Spleen (tissue), 11 donors: ENCODE results near the gene CASP9. TPM values are rescaled to one million over a fixed set of nuclear protein-coding genes. Genes with fewer than 3 reads are reported as not detected.

Source experiments
- DNase-seq: peaks from one replicate; pipeline ENCODE4 v3.0.0-alpha.2; 2020
- H3K27ac ChIP-seq, 8 donors: fragments of 200-600 bp; sonication (generic) in 7 of 8; 1 replicate in 4 of 8; 2 replicates in 4 of 8; pipeline versions ENCODE4 v1.5.0 to v1.8.0; 2016 to 2021; ENCODE audit warnings: inconsistent platforms in 4 of 8, mild to moderate bottlenecking in 4 of 8, moderate library complexity in 1 of 8
- H3K27me3 ChIP-seq, 7 donors: fragments of 200-600 bp; sonication (generic) in 6 of 7; replicated peaks in 1 of 7; 1 replicate in 4 of 7; 2 replicates in 3 of 7; pipeline versions ENCODE4 v1.5.0 to v1.8.0; 2016 to 2021; ENCODE audit warnings: inconsistent platforms in 3 of 7, mild to moderate bottlenecking in 1 of 7
- H3K36me3 ChIP-seq, 6 donors: fragments of 200-600 bp; sonication (generic) in 5 of 6; 1 replicate in 4 of 6; 2 replicates in 2 of 6; pipeline versions ENCODE4 v1.5.0 to v1.8.0; 2016 to 2021; ENCODE audit warnings: inconsistent platforms in 2 of 6
- H3K4me1 ChIP-seq, 6 donors: fragments of 200-600 bp; sonication (generic) in 5 of 6; 1 replicate in 3 of 6; 2 replicates in 3 of 6; pipeline versions ENCODE4 v1.5.0 to v1.8.0; 2016 to 2021; ENCODE audit warnings: inconsistent platforms in 3 of 6
- H3K4me3 ChIP-seq, 8 donors: fragments of 200-600 bp; sonication (generic) in 7 of 8; 1 replicate in 4 of 8; 2 replicates in 4 of 8; pipeline versions ENCODE4 v1.5.0 to v1.8.0; 2016 to 2021; ENCODE audit warnings: inconsistent platforms in 4 of 8, mild to moderate bottlenecking in 4 of 8, moderate library complexity in 2 of 8
- H3K9me3 ChIP-seq, 8 donors: fragments of 200-600 bp; sonication (generic) in 7 of 8; 1 replicate in 4 of 8; 2 replicates in 4 of 8; pipeline versions ENCODE4 v1.5.0 to v1.8.0; 2016 to 2021; ENCODE audit warnings: inconsistent platforms in 4 of 8
- CTCF ChIP-seq, 11 experiments: fragments of 200-600 bp in 7 of 11; fragments of 450-650 bp in 4 of 11; sonication (generic) in 4 of 11; IDR thresholded peaks in 8 of 11; conservative IDR thresholded peaks in 3 of 11; 1 replicate in 7 of 11; 2 replicates in 4 of 11; pipeline versions ENCODE4 v1.4.0 to v1.8.0; 2016 to 2021; ENCODE audit warnings: antibody characterized with exemption in 11 of 11, inconsistent platforms in 4 of 11, mild to moderate bottlenecking in 1 of 11
- POLR2A ChIP-seq, 3 donors: fragments of 450-650 bp; IDR thresholded peaks; one replicate each; pipeline ENCODE4 v1.5.1; 2017; ENCODE audit warnings: antibody characterized with exemption in 3 of 3, mild to moderate bottlenecking in 1 of 3
- POLR2AphosphoS5 ChIP-seq, 3 donors: sonication (generic); formaldehyde crosslinking; IDR thresholded peaks; one replicate each; pipeline ENCODE4 v1.5.1; 2017; ENCODE audit warnings: antibody characterized with exemption in 3 of 3
- WGBS, 5 donors: extraction: QIAGEN DNeasy Blood & Tissue Kit in 3 of 5; methylation state at CpG; one replicate each; pipeline versions ENCODE4 v1.1.5 to v1.1.7; 2013 to 2018; 5-methylcytosine and 5-hydroxymethylcytosine counted together
- intact Hi-C: fragments of 100-400 bp; cut with DNase I; formaldehyde crosslinking; loops from one replicate; pipeline ENCODE4 v1.15.0; 2023; ENCODE audit warnings: low total_unique reads
- polyA plus RNA-seq, 3 donors: library from polyadenylated mRNA; stranded (reverse); fragments of 200-250 nt; gene quantifications; one replicate each; pipeline ENCODE4 v1.2.1, GENCODE V29; 2013
- total RNA-seq, 7 donors: library from RNA; depleted of rRNA in 3 of 7; stranded (reverse); fragments of >200 nt in 3 of 7; fragmentation: NEBNext Ultra II Directional in 4 of 7; extraction: Animal tissue kit (Norgen Biotek cat#: 25700) in 4 of 7; gene quantifications; one replicate each; pipeline versions ENCODE4 v1.1.0 to v1.2.1, GENCODE V29; 2016 to 2021
- donor health status: healthy with polysubstance abuse.
- donor health status: DM: no; HTN: no; CAD: no; lungs with moderate emphysema.
- donor health status: DM: no; HTN: no; CAD: no.
- donor health status: Bipolar disorder and iron deficiency.
- donor health status: healthy.
- donor health status: DM: no; HTN: no; CAD: no.
- donor health status: DM: yes; HTN: yes; CAD: no.

CASP9 gene
- total and polyA plus RNA-seq, 10 donors: 10.3 to 17.7 (median 11.5) TPM

- Histone ChIP-seq H3K36me3 (peaks cover 0 to 63% (median 8%) of the 10 kb centered on the region in 6 donors), H3K9me3 (no peaks in the 10 kb centered on the region), H3K27ac (no peak overlapping the region), H3K4me1 (peaks cover 0 to 14% (median 10%) of the 10 kb centered on the region in 6 donors), H3K27me3 (no peaks in the 10 kb centered on the region), H3K4me3 (no peak overlapping the region)
- no peak for TF ChIP-seq POLR2AphosphoS5 (IDR thresholded peaks at IDR 0.05)
- no peak for TF ChIP-seq CTCF (IDR thresholded peaks at IDR 0.05 in 8 of 11, conservative IDR thresholded peaks at IDR 0.05 in 3 of 11)
- TF ChIP-seq POLR2A (IDR thresholded peaks at IDR 0.05): no peak
- WGBS, 5 donors: 96 to 98% (median 97%) methylated on average over 8 of the region's 8 CpGs
- intact Hi-C loops: no loop called here
- no peak for DNase-seq
These were observed 13.2 kb downstream of the CASP9 start for GRCh38 chr1:15510611-15511405.

GRCh38 chr1:15509586-15509985, 14.4 kb downstream of the CASP9 start:
- no peak overlapping the region for H3K4me3 ChIP-seq
- peaks cover 0 to 2% (median under 1%) of the 10 kb centered on the region in 6 donors for H3K4me1 ChIP-seq
- no peak for DNase-seq
- no peak overlapping the region for H3K27ac ChIP-seq
- intact Hi-C loops: no loop called here
- H3K9me3 ChIP-seq: no peaks in the 10 kb centered on the region
- no peaks in the 10 kb centered on the region for H3K27me3 ChIP-seq
- TF ChIP-seq POLR2AphosphoS5 (IDR thresholded peaks at IDR 0.05): no peak
- no peak for TF ChIP-seq CTCF (IDR thresholded peaks at IDR 0.05 in 8 of 11, conservative IDR thresholded peaks at IDR 0.05 in 3 of 11)
- TF ChIP-seq POLR2A (IDR thresholded peaks at IDR 0.05): no peak
- peaks cover 0 to 75% (median 20%) of the 10 kb centered on the region in 6 donors for H3K36me3 ChIP-seq
- 83 to 89% (median 85%) methylated on average over 7 of the region's 7 CpGs for WGBS, 5 donors

GRCh38 chr1:15508700-15509487, 15.1 kb downstream of the CASP9 start:
- Histone ChIP-seq H3K36me3 (peaks cover 0 to 75% (median 24%) of the 10 kb centered on the region in 6 donors), H3K4me3 (no peak overlapping the region), H3K9me3 (no peaks in the 10 kb centered on the region), H3K27me3 (no peaks in the 10 kb centered on the region), H3K4me1 (no peaks in the 10 kb centered on the region), H3K27ac (no peak overlapping the region)
- WGBS, 5 donors: 89 to 92% (median 91%) methylated on average over 12 of the region's 12 CpGs
- intact Hi-C loops: no loop called here
- no peak for DNase-seq
- no peak for TF ChIP-seq CTCF (IDR thresholded peaks at IDR 0.05 in 8 of 11, conservative IDR thresholded peaks at IDR 0.05 in 3 of 11)

- Histone ChIP-seq H3K36me3 (peaks cover 0 to 76% (median 32%) of the 10 kb centered on the region in 6 donors), H3K27ac (no peak overlapping the region), H3K27me3 (no peaks in the 10 kb centered on the region), H3K9me3 (no peaks in the 10 kb centered on the region), H3K4me3 (no peak overlapping the region), H3K4me1 (no peaks in the 10 kb centered on the region)
- TF ChIP-seq CTCF (IDR thresholded peaks at IDR 0.05 in 8 of 11, conservative IDR thresholded peaks at IDR 0.05 in 3 of 11): no peak
- no peak for TF ChIP-seq POLR2AphosphoS5 (IDR thresholded peaks at IDR 0.05)
- TF ChIP-seq POLR2A (IDR thresholded peaks at IDR 0.05): no peak
- intact Hi-C loops: no loop called here
- WGBS, 5 donors: 93 to 98% (median 94%) methylated on average over 5 of the region's 5 CpGs
- DNase-seq: no peak
These were observed 16.7 kb downstream of the CASP9 start for GRCh38 chr1:15507278-15507677.
